GM23338 (cell line): ENCODE results near the gene TRIM38. TPM values are rescaled to one million over a fixed set of nuclear protein-coding genes. Genes with fewer than 3 reads are reported as not detected.

Experiments
- ATAC-seq: fragments of 200-7000 bp; cut with Tn5 transposase; 3 replicates; pipeline ENCODE4 v1.9.1; 2020
- DNase-seq: peaks from one replicate; pipeline ENCODE4 v3.0.0-alpha.2; 2015; ENCODE audit warnings: low spot score
- H2AFZ ChIP-seq: fragments of 200-600 bp; sonication (generic); 2 replicates; pipeline ENCODE4 v1.8.0; 2016; ENCODE audit warnings: antibody characterized with exemption, mild to moderate bottlenecking, moderate library complexity
- H3F3A ChIP-seq: fragments of 200-600 bp; sonication (generic); replicated peaks from 2 replicates; pipeline ENCODE4 v1.8.0; 2017; ENCODE audit warnings: antibody characterized with exemption, mixed run types, low read depth
- H3K27ac ChIP-seq: fragments of 200-600 bp; sonication (generic); 2 replicates; pipeline ENCODE4 v1.6.1; 2016; ENCODE audit warnings: low read depth
- H3K27me3 ChIP-seq: fragments of 200-600 bp; sonication (generic); 2 replicates; pipeline ENCODE4 v1.8.0; 2016; ENCODE audit warnings: mild to moderate bottlenecking, mixed run types, moderate library complexity; ENCODE audit not compliant: insufficient read depth
- H3K36me3 ChIP-seq: fragments of 200-600 bp; sonication (generic); 2 replicates; pipeline ENCODE4 v1.8.0; 2016; ENCODE audit warnings: mild to moderate bottlenecking; ENCODE audit not compliant: insufficient read depth
- H3K4me1 ChIP-seq: fragments of 200-600 bp; sonication (generic); 2 replicates; pipeline ENCODE4 v1.8.0; 2016; ENCODE audit warnings: mild to moderate bottlenecking, moderate library complexity; ENCODE audit not compliant: insufficient read depth
- H3K4me2 ChIP-seq: fragments of 200-600 bp; sonication (generic); 2 replicates; pipeline ENCODE4 v1.7.1; 2017; ENCODE audit warnings: mixed run types
- H3K4me3 ChIP-seq: fragments of 200-600 bp; sonication (generic); 2 replicates; pipeline ENCODE4 v1.6.1; 2016; ENCODE audit warnings: mixed run types
- H3K79me2 ChIP-seq: fragments of 200-600 bp; sonication (generic); replicated peaks from 2 replicates; pipeline ENCODE4 v1.8.0; 2017; ENCODE audit warnings: mild to moderate bottlenecking; ENCODE audit not compliant: insufficient read depth
- H3K9me2 ChIP-seq: fragments of 200-600 bp; sonication (generic); 2 replicates; pipeline ENCODE4 v1.8.0; 2017; ENCODE audit not compliant: insufficient read depth
- H4K20me1 ChIP-seq: fragments of 200-600 bp; sonication (generic); replicated peaks from 2 replicates; pipeline ENCODE4 v1.8.0; 2017; ENCODE audit warnings: mild to moderate bottlenecking; ENCODE audit not compliant: insufficient read depth
- H3K27ac Mint-ChIP-seq: 2 replicates; pipeline ENCODE4 v1.8.0; 2020; ENCODE audit warnings: inconsistent platforms, mild to moderate bottlenecking, moderate library complexity, mixed read lengths
- H3K27me3 Mint-ChIP-seq: 3 replicates; pipeline ENCODE4 v1.8.0; 2022; ENCODE audit warnings: low read depth, mild to moderate bottlenecking, moderate library complexity, mixed read lengths, inconsistent platforms; ENCODE audit not compliant: insufficient read depth, poor library complexity
- H3K36me3 Mint-ChIP-seq: 3 replicates; pipeline ENCODE4 v1.8.0; 2021; ENCODE audit warnings: low read depth, mild to moderate bottlenecking, inconsistent platforms, moderate library complexity, mixed read lengths
- H3K4me1 Mint-ChIP-seq: 3 replicates; pipeline ENCODE4 v1.8.0; 2020; ENCODE audit warnings: mild to moderate bottlenecking, inconsistent platforms, mixed read lengths
- H3K4me3 Mint-ChIP-seq: 3 replicates; pipeline ENCODE4 v1.8.0; 2021; ENCODE audit warnings: moderate library complexity, mild to moderate bottlenecking, inconsistent platforms, mixed read lengths
- H3K9me3 Mint-ChIP-seq: 3 replicates; pipeline ENCODE4 v1.8.0; 2020; ENCODE audit warnings: moderate library complexity, mild to moderate bottlenecking, inconsistent platforms, mixed read lengths
- CREB1 ChIP-seq: fragments of 250-450 bp; sonication (Bioruptor Pico); IDR thresholded peaks from 2 replicates; pipeline ENCODE4 v1.5.0; 2020; ENCODE audit warnings: low read depth, mild to moderate bottlenecking, moderate library complexity
- STAT1 ChIP-seq: IDR thresholded peaks from one replicate; pipeline ENCODE4 v1.6.1; 2016; ENCODE audit warnings: antibody characterized with exemption; ENCODE audit not compliant: unreplicated experiment
- polyA plus RNA-seq: library from polyadenylated mRNA; unstranded; fragments of >200 nt; fragmentation: Nextera tagmentation; extraction: Ambion mirVana; gene quantifications from 2 replicates; pipeline ENCODE4 v1.2.1, GENCODE V29; 2016
- total RNA-seq: library from RNA; depleted of rRNA; stranded (reverse); fragments of >200 nt; shearing (Covaris generic); gene quantifications from 2 replicates; pipeline ENCODE4 v1.2.3, GENCODE V29; 2014
- TF ChIP-seq, protein P1 (sequence below): fragments of 250-450 bp; sonication (Bioruptor Pico); IDR thresholded peaks from 2 replicates; pipeline ENCODE4 v1.5.0; 2020; ENCODE audit warnings: mild to moderate bottlenecking, moderate library complexity
- TF ChIP-seq, protein P2 (sequence below): IDR thresholded peaks from one replicate; pipeline ENCODE4 v1.6.1; 2018; ENCODE audit warnings: antibody characterized with exemption; ENCODE audit not compliant: unreplicated experiment

TRIM38 gene
- total and polyA plus RNA-seq, 2 experiments from 2014 or later = 0.66 to 0.82 TPM

DNA sequence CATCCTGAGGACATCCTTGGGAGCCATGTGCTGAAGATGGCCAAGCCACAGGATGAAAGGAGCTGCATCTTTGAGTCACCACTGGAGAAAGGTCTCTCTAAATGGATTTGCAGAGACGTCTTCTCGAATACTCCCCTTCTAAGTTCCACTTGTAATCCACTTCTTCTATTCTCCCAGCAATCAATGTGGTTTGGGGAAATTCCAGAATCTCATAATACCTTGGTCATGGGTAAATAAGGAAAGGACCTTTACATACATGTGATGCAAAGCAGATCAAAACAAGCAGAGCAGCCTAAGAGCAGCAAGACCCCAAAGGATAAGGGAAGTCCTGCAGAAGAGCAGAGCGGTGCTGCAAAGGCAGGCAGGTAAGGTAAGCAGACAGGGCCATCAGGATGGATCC, 35.3 kb downstream of the TRIM38 start (continued):
- TF ChIP-seq, protein P1, sequence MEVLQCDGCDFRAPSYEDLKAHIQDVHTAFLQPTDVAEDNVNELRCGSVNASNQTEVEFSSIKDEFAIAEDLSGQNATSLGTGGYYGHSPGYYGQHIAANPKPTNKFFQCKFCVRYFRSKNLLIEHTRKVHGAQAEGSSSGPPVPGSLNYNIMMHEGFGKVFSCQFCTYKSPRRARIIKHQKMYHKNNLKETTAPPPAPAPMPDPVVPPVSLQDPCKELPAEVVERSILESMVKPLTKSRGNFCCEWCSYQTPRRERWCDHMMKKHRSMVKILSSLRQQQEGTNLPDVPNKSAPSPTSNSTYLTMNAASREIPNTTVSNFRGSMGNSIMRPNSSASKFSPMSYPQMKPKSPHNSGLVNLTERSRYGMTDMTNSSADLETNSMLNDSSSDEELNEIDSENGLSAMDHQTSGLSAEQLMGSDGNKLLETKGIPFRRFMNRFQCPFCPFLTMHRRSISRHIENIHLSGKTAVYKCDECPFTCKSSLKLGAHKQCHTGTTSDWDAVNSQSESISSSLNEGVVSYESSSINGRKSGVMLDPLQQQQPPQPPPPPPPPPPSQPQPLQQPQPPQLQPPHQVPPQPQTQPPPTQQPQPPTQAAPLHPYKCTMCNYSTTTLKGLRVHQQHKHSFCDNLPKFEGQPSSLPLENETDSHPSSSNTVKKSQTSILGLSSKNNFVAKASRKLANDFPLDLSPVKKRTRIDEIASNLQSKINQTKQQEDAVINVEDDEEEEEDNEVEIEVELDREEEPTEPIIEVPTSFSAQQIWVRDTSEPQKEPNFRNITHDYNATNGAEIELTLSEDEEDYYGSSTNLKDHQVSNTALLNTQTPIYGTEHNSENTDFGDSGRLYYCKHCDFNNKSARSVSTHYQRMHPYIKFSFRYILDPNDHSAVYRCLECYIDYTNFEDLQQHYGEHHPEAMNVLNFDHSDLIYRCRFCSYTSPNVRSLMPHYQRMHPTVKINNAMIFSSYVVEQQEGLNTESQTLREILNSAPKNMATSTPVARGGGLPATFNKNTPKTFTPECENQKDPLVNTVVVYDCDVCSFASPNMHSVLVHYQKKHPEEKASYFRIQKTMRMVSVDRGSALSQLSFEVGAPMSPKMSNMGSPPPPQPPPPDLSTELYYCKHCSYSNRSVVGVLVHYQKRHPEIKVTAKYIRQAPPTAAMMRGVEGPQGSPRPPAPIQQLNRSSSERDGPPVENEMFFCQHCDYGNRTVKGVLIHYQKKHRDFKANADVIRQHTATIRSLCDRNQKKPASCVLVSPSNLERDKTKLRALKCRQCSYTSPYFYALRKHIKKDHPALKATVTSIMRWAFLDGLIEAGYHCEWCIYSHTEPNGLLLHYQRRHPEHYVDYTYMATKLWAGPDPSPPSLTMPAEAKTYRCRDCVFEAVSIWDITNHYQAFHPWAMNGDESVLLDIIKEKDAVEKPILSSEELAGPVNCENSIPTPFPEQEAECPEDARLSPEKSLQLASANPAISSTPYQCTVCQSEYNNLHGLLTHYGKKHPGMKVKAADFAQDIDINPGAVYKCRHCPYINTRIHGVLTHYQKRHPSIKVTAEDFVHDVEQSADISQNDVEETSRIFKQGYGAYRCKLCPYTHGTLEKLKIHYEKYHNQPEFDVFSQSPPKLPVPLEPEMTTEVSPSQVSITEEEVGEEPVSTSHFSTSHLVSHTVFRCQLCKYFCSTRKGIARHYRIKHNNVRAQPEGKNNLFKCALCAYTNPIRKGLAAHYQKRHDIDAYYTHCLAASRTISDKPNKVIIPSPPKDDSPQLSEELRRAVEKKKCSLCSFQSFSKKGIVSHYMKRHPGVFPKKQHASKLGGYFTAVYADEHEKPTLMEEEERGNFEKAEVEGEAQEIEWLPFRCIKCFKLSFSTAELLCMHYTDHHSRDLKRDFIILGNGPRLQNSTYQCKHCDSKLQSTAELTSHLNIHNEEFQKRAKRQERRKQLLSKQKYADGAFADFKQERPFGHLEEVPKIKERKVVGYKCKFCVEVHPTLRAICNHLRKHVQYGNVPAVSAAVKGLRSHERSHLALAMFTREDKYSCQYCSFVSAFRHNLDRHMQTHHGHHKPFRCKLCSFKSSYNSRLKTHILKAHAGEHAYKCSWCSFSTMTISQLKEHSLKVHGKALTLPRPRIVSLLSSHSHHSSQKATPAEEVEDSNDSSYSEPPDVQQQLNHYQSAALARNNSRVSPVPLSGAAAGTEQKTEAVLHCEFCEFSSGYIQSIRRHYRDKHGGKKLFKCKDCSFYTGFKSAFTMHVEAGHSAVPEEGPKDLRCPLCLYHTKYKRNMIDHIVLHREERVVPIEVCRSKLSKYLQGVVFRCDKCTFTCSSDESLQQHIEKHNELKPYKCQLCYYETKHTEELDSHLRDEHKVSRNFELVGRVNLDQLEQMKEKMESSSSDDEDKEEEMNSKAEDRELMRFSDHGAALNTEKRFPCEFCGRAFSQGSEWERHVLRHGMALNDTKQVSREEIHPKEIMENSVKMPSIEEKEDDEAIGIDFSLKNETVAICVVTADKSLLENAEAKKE = no peak
- TF ChIP-seq, protein P2, sequence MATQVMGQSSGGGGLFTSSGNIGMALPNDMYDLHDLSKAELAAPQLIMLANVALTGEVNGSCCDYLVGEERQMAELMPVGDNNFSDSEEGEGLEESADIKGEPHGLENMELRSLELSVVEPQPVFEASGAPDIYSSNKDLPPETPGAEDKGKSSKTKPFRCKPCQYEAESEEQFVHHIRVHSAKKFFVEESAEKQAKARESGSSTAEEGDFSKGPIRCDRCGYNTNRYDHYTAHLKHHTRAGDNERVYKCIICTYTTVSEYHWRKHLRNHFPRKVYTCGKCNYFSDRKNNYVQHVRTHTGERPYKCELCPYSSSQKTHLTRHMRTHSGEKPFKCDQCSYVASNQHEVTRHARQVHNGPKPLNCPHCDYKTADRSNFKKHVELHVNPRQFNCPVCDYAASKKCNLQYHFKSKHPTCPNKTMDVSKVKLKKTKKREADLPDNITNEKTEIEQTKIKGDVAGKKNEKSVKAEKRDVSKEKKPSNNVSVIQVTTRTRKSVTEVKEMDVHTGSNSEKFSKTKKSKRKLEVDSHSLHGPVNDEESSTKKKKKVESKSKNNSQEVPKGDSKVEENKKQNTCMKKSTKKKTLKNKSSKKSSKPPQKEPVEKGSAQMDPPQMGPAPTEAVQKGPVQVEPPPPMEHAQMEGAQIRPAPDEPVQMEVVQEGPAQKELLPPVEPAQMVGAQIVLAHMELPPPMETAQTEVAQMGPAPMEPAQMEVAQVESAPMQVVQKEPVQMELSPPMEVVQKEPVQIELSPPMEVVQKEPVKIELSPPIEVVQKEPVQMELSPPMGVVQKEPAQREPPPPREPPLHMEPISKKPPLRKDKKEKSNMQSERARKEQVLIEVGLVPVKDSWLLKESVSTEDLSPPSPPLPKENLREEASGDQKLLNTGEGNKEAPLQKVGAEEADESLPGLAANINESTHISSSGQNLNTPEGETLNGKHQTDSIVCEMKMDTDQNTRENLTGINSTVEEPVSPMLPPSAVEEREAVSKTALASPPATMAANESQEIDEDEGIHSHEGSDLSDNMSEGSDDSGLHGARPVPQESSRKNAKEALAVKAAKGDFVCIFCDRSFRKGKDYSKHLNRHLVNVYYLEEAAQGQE = no peak

DNA sequence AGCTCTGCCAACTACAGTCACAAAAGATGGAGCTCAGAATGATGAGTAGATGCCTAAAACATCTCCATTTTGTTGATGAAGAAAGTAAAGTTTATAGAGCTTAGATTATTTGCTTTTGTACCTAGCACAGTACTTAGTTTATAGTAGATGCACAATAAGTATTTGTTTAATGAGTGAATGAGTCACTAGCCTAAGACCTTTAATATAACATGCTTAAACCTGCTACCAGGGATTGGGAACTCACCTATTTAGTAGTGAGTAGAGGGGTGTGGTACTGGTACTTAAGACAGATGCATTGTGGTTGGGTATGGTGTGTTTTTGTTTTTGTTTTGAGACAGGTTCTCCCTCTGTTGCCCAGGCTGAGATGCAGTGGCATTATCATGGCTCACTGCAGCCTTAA, 35.8 kb downstream of the TRIM38 start:
- no peaks in the 10 kb centered on the region for H4K20me1 ChIP-seq
- no peaks in the 10 kb centered on the region for H3F3A ChIP-seq
- H3K9me2 ChIP-seq = peaks cover 5% of the 10 kb centered on the region; the same call in 1 of the 2 replicates
- H3K4me2 ChIP-seq = no peak overlapping the region
- no peak overlapping the region for H3K4me3 ChIP-seq
- no peak overlapping the region for H3K4me3 Mint-ChIP-seq
- DNase-seq = no peak
- no peak for ATAC-seq
- H3K27me3 Mint-ChIP-seq = peaks cover 4% of the 10 kb centered on the region
- no peak overlapping the region for H3K27ac Mint-ChIP-seq
- peaks cover 53% of the 10 kb centered on the region for H3K4me1 ChIP-seq
- H3K27me3 ChIP-seq = no peaks in the 10 kb centered on the region
- H3K79me2 ChIP-seq = no peaks in the 10 kb centered on the region; the same call in 1 of the 2 replicates
- peaks cover 6% of the 10 kb centered on the region; the same call in 1 of the 3 replicates for H3K36me3 Mint-ChIP-seq
- H3K27ac ChIP-seq = peak overlapping the region; percentile 97; the same call in 1 of the 2 replicates
- H3K4me1 Mint-ChIP-seq = peaks cover 31% of the 10 kb centered on the region
- no peaks in the 10 kb centered on the region for H3K9me3 Mint-ChIP-seq
- no peak overlapping the region for H2AFZ ChIP-seq
- H3K36me3 ChIP-seq = no peaks in the 10 kb centered on the region
- no peak for TF ChIP-seq CREB1 (CRISPR knock-in tag)
- TF ChIP-seq STAT1 = no peak
- TF ChIP-seq, protein P2 = no peak
